Endothelial cell of umbilical vein (primary cell): Measurements from ENCODE around the gene USP49. TPM values are rescaled to one million over a fixed set of nuclear protein-coding genes. Genes with fewer than 3 reads are reported as not detected.

Experiments
- BruUV-seq: library from RNA; stranded (reverse); fragments of 400-500 nt; replicated peaks from 2 replicates; lab custom pipeline; 2021; lab: Mats Ljungman, UMichigan
- CTCF ChIA-PET: fragments of 300-600, 350-600 bp; sonication (Branson Sonifier 250); formaldehyde crosslinking; loops from one replicate; lab custom pipeline; 2021; ENCODE audit warnings: antibody characterized with exemption, inconsistent platforms; lab: Charles Lee
- POLR2A ChIA-PET: fragments of 300-600, 350-600 bp; sonication (Branson Sonifier 250); formaldehyde crosslinking; loops from one replicate; lab custom pipeline; 2021; ENCODE audit warnings: antibody characterized with exemption, inconsistent platforms; lab: Charles Lee
- DNase-seq: peaks from one replicate; pipeline ENCODE4 v3.0.0-alpha.2; 2011; ENCODE audit warnings: low read depth, low spot score
- FAIRE-seq: peaks from 2 replicates; lab custom pipeline; 2011; peaks lifted over from hg19 to GRCh38; lab: Jason Lieb, UNC
- H2AFZ ChIP-seq: 2 replicates; pipeline ENCODE4 v1.6.0; 2012; ENCODE audit warnings: low read depth, low read length, control low read depth, inconsistent platforms
- H3K27ac ChIP-seq: 2 replicates; pipeline ENCODE4 v1.5.1; 2011; ENCODE audit warnings: low read depth, mild to moderate bottlenecking, control low read depth, low read length, moderate library complexity; ENCODE audit not compliant: insufficient read depth
- H3K27me3 ChIP-seq, 2 experiments: 2 replicates each; pipeline versions ENCODE4 v1.6.0 to v1.6.1; 2011; ENCODE audit warnings: low read length in 2 of 2, mixed read lengths in 1 of 2; ENCODE audit not compliant: control insufficient read depth in 2 of 2, insufficient read depth in 2 of 2
- H3K36me3 ChIP-seq, 2 experiments: 2 replicates in 1 of 2; 3 replicates in 1 of 2; pipeline ENCODE4 v1.5.1; 2011; ENCODE audit warnings: low read length in 2 of 2, mild to moderate bottlenecking in 1 of 2, moderate library complexity in 1 of 2; ENCODE audit not compliant: control insufficient read depth in 2 of 2, insufficient read depth in 2 of 2; ENCODE audit errors: extremely low read depth in 1 of 2
- H3K4me1 ChIP-seq: 3 replicates; pipeline ENCODE4 v1.5.1; 2011; ENCODE audit warnings: mild to moderate bottlenecking, low read length; ENCODE audit not compliant: control insufficient read depth, insufficient read depth; ENCODE audit errors: extremely low read depth
- H3K4me2 ChIP-seq: 2 replicates; pipeline ENCODE4 v1.6.1; 2011; ENCODE audit warnings: low read length, control low read depth, mixed read lengths; ENCODE audit not compliant: insufficient read depth
- H3K4me3 ChIP-seq, 3 experiments: fragments of 200-600 bp in 1 of 3; sonication (generic), shearing (Covaris generic) in 1 of 3; replicated peaks in 1 of 3; 2 replicates each; pipeline ENCODE4 v1.5.1; 2011 to 2016; ENCODE audit warnings: control low read depth in 3 of 3, low read length in 3 of 3, mild to moderate bottlenecking in 2 of 3, inconsistent platforms in 1 of 3, low read depth in 1 of 3, moderate library complexity in 1 of 3; ENCODE audit not compliant: insufficient read depth in 1 of 3
- H3K79me2 ChIP-seq: 2 replicates; pipeline ENCODE4 v1.6.0; 2012; ENCODE audit warnings: low read length, inconsistent platforms; ENCODE audit not compliant: control insufficient read depth, insufficient read depth
- H3K9ac ChIP-seq: replicated peaks from 2 replicates; pipeline ENCODE3; 2011; ENCODE audit warnings: low read length, control low read depth; ENCODE audit not compliant: insufficient read depth; ENCODE audit errors: extremely low read depth
- H3K9me1 ChIP-seq: replicated peaks from 3 replicates; pipeline ENCODE4 v1.6.0; 2011; ENCODE audit warnings: mild to moderate bottlenecking, low read length; ENCODE audit not compliant: control insufficient read depth, insufficient read depth; ENCODE audit errors: extremely low read depth
- H3K9me3 ChIP-seq: replicated peaks from 2 replicates; pipeline ENCODE4 v1.5.1; 2012; ENCODE audit warnings: low read length, inconsistent platforms; ENCODE audit not compliant: control insufficient read depth, insufficient read depth
- H4K20me1 ChIP-seq: replicated peaks from 2 replicates; pipeline ENCODE3; 2011; ENCODE audit warnings: mild to moderate bottlenecking, low read length; ENCODE audit not compliant: control insufficient read depth, insufficient read depth; ENCODE audit errors: extremely low read depth
- CTCF ChIP-seq, 2 donors: IDR thresholded peaks; 1 replicate in 1 of 2; 2 replicates in 1 of 2; pipeline ENCODE4 v1.5.1; 2011; ENCODE audit warnings: low read length in 2 of 2, mild to moderate bottlenecking in 2 of 2, moderate library complexity in 2 of 2, control low read depth in 1 of 2, inconsistent platforms in 1 of 2, low read depth in 1 of 2; ENCODE audit not compliant: insufficient read depth in 1 of 2; ENCODE audit errors: extremely low read depth in 1 of 2
- FOS ChIP-seq: IDR thresholded peaks from 2 replicates; pipeline ENCODE4 v1.6.1; 2011; ENCODE audit warnings: mild to moderate bottlenecking, low read length, moderate library complexity, borderline replicate concordance; ENCODE audit not compliant: insufficient read depth
- JUN ChIP-seq: IDR thresholded peaks from 2 replicates; pipeline ENCODE4 v1.6.1; 2011; ENCODE audit warnings: borderline replicate concordance, low read depth; ENCODE audit not compliant: insufficient read length, insufficient read depth
- MAX ChIP-seq: IDR thresholded peaks from 2 replicates; pipeline ENCODE4 v1.6.1; 2011; ENCODE audit not compliant: insufficient read depth, insufficient read length
- POLR2AphosphoS5 ChIP-seq: IDR thresholded peaks from 2 replicates; pipeline ENCODE4 v1.6.1; 2012; ENCODE audit warnings: low read depth, mild to moderate bottlenecking, control low read depth, low read length, moderate library complexity; ENCODE audit not compliant: insufficient read depth
- dilution Hi-C: fragments of 300-500 bp; cut with MboI; formaldehyde crosslinking; loops from one replicate; pipeline ENCODE4 v1.15.0; 2019; ENCODE audit warnings: low sequenced_read_pairs; ENCODE audit not compliant: extremely low pct_ligation_motif_present
- intact Hi-C: fragments of 100-400 bp; cut with micrococcal nuclease; formaldehyde crosslinking; loops from one replicate; pipeline ENCODE4 v1.10.0; 2022
- polyA plus RNA-seq, 4 experiments: library from polyadenylated mRNA; depleted of rRNA in 3 of 4; stranded (reverse) in 3 of 4; unstranded in 1 of 4; fragments of >200 nt; gene quantifications; 2 replicates each; pipeline versions ENCODE4 v1.2.1 to v1.2.3, GENCODE V29; 2011 to 2012; ENCODE audit warnings: missing spikeins in 1 of 4
- total RNA-seq: library from RNA; stranded (reverse); gene quantifications from 2 replicates; pipeline ENCODE4 v1.2.3, GENCODE V29; 2021

Gene USP49
- total and polyA plus RNA-seq, 2 donors (not counting 3 experiments of a cell fraction or from before 2014, with no cell fraction given), result 2.4 to 4.1 TPM

GRCh38 chr6:41936073-41936837 is 41.1 kb upstream of the USP49 start:
- H3K4me1 ChIP-seq, result peaks cover 27% of the 10 kb centered on the region
- DNase-seq, result peak; percentile 82
- H3K36me3 ChIP-seq, result peaks cover 34 to 47% of the 10 kb centered on the region in 2 experiments
- ChIA-PET CTCF (interaction anchor here (0.5 to 8.5 kb wide), 19 partner anchors 8 to 152 kb away, joined by 3 to 149 read pairs (median 4); partner anchors contain the start of genes BYSL, MED20 and TOMM6), POLR2A (interaction anchor here (0.6 kb wide), 1 partner anchor 143 kb away, joined by 4 read pairs; no protein-coding TSS in a partner anchor)
- no peak overlapping the region for H3K27ac ChIP-seq
- no TSS peak for BruUV-seq
- intact Hi-C loops, result loop anchor here (1.0 kb wide), 6 partner anchors 15 to 156 kb away; partner anchors contain the start of genes BYSL, MED20, PRICKLE4 and TOMM6
- no peaks in the 10 kb centered on the region for H3K27me3 ChIP-seq
- H3K9ac ChIP-seq, result no peak overlapping the region
- peak; percentile 98 for FAIRE-seq
- no peak overlapping the region for H3K4me2 ChIP-seq
- H3K9me3 ChIP-seq, result no peaks in the 10 kb centered on the region
- no peak overlapping the region for H2AFZ ChIP-seq
- TF ChIP-seq FOS (no peak), JUN (no peak), CTCF (IDR thresholded peaks at IDR 0.05; ENCODE audit: extremely low read depth in 1 of 2, insufficient read depth in 1 of 2, low read depth in 1 of 2, low read length in 2 of 2) (peak; percentile 84 to 86), MAX (no peak), POLR2AphosphoS5 (peak; percentile 16)
- no peaks in the 10 kb centered on the region for H3K9me1 ChIP-seq
- H3K4me3 ChIP-seq, result no peak overlapping the region
- H4K20me1 ChIP-seq, result no peaks in the 10 kb centered on the region
- dilution Hi-C loops, result no loop called here
- H3K79me2 ChIP-seq, result peaks cover 44% of the 10 kb centered on the region
